ENCODE data around the gene PRPF19.

Gene PRPF19

DNA sequence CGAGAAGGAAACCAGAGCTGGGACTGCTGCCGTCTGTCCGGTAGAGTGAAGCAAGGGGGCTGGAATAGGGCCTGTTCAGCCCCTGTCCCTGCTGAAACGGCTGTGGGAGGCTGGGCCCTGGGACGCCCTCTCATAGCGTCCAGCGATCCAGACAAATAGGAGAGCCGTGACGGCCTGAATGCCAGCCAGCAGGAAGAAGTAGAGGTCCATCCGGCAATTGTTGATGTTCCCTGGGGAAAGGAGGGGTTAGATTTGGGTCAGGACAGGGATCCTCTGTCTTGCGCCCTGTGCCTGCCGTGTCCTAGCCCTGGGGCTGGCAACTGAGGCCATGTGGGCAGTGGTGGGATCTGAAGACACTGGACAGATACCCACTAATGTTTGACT is 30.8 kb upstream of the PRPF19 start:
- no peak for DNase-seq

DNA sequence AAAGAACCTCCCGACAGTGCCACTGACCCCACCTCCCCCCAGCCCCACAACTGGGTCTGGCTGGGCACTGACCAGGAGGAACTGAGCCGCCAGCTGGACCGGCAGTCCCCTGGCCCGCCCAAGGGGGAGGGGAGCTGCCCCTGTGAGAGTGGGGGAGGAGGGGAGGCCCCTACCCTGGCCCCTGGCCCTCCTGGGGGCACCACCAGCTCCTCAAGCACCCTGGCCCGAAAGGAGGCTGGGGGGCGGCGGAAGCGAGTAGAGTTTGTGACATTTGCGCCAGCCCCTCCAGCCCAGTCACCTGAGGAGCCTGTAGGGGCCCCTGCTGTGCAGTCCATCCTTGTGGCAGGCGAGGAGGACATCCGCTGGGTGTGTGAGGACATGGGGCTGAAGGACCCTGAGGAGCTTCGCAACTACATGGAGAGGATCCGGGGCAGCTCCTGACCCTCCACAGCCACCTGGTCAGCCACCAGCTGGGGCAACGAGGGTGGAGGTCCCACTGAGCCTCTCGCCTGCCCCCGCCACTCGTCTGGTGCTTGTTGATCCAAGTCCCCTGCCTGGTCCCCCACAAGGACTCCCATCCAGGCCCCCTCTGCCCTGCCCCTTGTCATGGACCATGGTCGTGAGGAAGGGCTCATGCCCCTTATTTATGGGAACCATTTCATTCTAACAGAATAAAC is 30.2 kb upstream of the PRPF19 start:
- DNase-seq: no peak

DNA sequence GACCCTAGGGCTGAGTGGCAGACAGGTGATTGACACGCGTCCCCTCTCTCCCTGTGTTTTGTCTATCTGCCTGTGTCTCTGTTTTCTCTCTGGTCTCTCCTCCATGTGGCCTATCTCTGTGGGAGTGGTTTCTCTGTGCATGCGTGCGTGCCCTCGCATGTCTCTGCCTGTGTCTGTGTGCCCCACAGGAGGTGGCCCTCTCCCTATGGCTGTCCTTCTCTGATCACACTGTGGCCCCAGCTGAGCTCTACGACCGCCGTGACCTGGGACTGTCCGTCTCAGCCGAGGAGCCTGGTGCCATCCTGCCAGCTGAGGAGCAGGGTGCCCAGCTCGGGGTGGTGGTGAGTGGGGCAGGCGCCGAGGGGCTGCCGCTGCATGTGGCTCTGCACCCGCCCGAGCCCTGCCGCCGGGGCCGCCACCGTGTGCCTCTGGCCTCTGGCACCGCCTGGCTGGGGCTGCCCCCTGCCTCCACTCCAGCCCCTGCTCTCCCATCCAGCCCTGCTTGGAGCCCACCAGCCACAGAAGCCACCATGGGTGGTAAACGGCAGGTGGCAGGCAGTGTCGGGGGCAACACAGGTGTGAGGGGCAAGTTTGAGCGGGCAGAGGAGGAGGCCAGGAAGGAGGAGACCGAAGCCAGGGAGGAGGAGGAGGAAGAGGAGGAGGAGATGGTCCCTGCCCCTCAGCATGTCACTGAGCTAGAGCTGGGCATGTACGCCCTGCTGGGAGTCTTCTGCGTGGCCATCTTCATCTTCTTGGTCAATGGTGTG is 29.5 kb upstream of the PRPF19 start:
- no peak for DNase-seq

DNA sequence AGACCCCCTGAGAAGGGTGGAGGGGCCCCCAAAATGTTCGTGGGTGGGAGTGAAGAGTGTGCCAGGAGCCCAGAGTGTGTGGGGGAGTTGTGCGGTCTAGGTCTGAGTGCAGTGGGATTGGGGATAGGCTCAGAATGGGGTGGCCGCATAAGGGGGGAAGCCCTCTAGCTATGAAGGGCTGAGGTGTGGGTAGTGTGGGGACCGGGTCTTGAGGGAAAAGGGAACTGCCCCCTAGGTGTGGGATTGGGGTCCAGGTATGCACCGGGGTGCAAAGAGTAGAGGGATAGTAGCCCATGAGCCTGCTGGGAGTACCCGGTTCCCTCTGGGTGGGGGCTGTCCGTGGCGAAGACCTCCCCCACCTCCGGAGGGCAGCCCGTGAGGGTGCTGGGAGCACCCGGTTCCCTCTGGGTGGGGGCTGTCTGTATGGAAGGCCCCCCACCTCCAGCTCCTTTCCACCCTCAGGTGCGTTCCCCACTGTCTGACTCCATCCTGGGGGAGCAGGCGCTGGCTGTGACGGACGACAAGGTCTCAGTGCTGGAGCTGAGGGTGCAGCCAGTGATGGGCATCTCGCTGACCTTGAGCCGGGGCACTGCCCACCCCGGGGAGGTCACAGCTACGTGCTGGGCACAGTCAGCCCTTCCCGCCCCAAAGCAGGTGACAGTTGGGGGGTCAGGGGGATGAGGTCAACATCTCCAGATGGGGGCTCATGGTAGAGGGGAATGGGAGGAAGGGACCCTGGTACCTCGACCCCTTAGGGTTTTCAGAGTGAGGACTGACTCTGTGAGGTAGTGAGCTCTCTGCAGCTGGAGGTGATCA is 28.6 kb upstream of the PRPF19 start:
- DNase-seq: no peak

DNA sequence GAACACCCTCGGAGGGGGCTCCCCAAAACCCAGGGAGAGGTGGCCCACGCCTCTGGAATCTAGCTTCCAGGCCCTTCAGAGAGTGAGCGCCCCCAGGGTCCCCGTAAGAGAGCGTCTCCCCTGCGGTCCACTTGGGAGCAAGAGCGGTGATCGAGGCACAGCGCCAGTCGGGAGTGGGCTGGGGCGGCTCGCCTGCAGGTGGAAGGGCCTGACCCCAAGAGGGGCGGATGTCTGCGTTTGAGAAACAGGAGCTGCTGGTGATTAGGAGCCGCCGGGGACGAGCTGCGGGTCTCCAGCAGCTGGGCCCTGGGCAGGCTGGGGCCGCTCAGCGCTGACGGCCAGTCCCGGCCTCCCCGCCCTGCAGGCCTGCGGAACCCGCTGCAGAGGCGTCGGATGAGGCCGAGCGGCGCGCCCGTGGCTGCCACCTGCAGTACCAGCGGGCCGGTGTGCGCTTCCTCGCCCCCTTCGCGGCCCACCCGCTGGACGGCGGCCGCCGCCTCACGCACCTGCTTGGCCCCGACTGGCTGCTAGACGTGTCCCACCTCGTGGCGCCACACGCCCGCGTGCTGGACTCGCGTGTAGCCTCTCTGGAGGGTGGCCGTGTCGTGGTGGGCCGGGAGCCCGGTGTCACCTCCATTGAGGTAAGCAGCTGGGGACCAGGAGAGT is 27.9 kb upstream of the PRPF19 start:
- DNase-seq: no peak

DNA sequence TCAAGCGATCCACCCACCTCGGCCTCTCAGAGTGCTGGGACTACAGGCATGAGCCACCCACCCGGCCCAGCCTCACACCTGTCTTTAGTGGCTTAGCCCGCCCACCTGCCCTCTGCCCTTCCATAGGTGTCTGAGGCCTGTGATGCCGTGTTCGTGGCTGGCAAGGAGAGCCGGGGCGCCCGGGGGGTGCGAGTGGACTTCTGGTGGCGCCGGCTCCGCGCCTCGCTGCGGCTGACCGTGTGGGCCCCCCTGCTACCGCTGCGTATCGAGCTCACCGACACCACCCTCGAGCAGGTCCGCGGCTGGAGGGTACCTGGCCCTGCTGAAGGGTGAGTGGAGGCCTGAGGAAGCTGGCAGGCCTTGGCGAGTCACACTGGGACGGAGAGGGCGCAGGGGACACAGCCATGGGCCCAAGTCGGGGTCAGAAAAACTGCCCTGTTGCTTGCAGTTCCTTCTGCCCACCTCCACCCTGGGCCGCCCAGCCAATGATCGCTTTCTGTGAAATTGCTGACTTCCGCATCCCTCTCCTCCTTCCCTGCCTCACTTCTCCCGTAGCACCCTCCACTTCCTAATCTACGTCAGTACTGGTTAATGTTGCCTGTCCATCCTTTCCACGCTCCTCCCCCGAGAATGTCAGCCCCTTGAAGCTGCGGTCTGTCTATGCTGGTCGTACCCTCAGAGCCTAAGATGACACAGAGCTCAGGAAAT is 27.2 kb upstream of the PRPF19 start:
- no peak for DNase-seq

DNA sequence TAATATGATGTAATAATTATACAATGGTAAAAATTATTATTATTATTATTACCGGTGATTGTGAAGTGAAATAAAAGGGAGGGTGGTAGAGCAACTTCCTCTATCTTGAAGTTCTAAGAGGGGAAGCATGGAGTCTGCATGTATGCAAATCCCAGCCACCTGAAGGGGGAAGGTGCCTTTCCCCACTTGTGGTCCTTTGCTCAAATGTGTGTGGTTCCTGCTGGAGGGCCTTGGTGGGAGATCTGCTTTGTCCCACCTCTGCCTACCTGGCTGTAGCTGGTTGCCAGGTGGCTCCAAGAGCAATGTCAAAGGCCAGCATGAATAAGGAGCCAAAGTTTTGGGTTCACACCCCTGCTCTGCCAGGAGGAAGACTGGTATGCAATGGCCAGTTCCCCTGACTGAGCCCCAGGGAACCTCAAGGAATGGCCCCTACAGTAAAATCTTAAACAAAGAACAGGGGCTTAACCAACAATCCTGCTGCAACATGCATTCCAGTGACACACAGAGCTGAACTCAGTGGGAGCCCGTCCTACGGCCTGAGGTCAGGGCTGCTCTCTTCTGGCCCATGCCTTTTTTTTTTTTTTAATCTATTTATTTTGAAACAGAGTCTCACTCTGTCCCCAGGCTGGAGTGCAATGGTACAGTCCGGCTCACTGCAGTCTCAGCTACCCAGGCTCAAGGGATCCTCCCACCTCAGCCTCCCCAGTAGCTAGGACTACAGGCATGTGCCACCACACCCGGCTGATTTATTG is 26.4 kb upstream of the PRPF19 start:
- DNase-seq: no peak

DNA sequence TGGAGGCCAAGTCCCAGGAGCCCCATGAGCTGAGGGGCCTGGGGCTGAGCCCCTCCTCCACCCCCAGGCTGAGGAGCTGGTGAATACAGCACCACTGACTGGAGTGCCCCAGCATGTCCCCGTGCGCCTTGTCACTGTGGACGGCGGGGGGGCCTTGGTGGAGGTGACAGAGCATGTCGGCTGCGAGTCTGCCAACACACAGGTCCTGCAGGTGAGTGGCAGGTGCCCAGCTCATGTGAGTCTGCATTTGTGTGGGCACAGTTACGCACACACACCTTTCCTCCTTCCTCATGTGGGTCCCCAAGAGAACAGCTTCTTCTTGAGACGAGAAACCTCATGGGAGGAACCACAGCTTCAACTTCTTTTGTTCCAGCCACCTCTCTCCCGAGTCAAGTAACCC is 25.5 kb upstream of the PRPF19 start:
- no peak for DNase-seq

DNA sequence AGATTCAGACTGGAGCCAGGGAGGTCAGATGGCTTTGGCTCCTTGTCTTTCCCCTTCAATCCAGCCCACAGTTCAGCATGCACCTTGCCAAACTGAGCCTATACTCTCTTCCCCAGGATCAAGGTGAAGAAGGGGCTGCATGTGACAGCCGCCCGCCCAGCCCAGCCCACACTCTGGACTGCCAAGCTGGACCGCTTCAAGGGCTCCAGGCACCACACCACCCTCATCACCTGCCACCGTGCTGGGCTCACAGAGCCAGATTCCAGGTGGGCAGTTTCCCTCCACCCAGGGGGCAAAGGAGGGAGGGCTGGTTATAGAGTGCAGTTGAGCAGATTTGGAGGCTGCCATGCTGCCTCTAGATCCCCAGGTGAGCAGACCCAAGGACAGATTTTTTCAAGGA is 24.0 kb upstream of the PRPF19 start:
- DNase-seq: no peak

DNA sequence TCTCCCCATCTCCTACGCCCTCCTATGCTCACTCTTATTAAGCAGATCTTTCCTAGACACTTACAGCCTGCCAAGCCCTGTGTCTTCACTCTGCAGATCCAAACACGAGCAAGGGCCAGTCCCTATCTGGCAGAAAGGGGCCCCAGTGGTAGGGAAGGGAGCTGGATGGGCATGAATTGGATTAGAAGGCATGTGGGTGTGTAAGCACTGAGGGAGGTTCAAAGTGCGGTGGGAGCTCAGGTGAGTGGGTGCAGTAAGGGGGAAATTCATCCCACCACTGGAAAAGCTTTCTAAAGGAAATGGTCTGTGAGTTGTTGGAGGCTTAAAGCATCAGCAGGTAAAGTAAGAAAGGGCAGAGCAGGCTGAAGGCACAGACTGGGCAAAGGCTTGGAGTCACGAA is 23.4 kb upstream of the PRPF19 start:
- DNase-seq: no peak

DNA sequence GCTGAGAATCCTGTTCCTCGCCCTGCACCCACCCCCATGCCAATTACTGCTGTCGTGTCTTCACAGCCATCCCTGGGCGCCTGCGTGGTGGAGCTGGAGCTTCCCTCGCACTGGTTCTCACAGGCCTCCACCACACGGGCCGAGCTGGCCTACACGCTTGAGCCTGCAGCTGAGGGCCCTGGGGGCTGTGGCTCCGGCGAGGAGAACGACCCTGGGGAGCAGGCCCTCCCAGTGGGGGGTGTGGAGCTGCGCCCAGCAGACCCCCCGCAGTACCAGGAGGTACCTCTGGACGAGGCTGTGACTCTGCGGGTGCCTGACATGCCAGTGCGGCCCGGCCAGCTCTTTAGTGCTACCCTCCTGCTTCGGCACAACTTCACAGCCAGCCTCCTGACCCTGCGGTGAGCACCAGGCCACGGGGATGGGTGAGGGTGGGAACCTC is 22.2 kb upstream of the PRPF19 start:
- DNase-seq: no peak

DNA sequence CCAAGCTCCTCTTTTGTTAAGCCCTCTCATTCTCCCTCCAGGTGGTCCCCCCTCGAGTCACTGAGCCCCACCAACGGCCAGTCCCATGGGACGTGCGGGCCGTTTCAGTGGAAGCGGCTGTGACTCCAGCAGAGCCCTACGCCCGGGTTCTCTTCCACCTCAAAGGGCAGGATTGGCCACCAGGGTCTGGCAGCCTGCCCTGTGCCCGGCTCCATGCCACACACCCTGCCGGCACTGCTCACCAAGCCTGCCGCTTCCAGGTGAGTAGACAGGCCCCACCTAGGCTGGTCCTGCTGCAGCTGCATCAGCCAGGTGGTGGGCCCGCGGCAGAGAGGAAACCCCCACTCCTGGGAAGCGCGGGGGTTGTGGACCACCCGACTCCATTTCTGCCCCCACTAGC is 21.2 kb upstream of the PRPF19 start:
- DNase-seq: no peak

DNA sequence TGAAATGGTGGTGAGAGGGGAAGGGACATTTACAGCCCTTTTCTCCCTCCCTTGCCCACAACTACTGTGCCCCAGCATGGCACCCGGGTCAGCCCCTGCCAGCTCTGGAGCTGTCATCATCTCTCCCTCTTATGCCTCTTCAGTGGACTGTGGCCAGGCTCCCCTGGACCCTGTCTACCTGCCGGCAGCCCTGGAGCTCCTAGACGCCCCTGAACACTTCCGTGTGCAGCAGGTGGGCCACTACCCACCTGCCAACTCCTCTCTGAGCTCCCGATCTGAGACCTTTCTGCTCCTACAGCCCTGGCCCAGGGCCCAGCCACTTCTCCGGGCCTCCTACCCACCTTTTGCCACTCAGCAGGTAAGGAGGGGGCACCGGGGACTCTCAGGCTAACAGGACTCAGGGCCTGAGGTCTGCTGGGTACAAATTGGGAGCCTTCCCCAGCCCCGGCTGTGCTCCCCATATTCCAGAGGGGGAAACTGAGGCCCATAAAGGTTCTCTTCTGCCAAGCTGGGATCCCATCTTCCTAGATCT is 20.7 kb upstream of the PRPF19 start:
- no peak for DNase-seq

DNA sequence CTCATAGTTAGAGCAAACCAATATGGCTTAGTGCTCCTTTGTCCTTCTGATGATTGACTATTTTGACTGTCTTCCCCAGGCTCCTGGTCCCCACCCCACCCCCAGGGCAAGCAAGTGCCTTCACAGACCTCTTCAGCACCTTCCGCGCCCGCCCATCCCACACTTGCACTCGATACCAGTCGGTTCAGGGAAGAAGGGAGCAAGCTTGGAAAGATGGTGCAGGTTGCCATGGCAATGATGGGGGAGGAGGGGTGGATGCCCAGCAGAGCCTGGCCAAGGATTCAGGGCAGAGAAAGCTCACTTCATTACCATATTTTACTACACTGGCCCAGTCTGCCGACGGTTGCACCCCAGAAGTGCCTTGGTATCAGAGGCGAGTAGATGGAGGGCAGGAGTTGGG is 20.1 kb upstream of the PRPF19 start:
- DNase-seq: no peak

DNA sequence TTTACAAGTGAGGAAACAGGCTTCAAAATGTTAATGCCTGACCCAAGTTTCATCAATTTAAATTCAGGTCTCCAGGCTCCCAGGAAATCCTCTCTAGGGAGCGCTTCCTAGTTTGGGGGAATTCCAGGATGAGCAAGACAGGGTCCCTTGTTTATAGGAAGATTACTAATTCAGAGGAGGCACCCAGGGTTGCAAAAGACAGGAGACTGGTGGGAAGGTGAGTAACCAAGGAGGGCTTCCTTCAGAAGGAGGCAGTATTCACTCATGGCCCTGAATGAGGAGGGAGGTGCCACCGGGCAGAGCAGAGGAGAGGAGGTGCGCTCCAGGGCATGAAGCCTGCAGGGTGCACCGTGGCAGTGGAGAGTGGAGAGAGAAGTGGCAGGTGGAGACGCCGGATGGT is 19.5 kb upstream of the PRPF19 start:
- DNase-seq: no peak

DNA sequence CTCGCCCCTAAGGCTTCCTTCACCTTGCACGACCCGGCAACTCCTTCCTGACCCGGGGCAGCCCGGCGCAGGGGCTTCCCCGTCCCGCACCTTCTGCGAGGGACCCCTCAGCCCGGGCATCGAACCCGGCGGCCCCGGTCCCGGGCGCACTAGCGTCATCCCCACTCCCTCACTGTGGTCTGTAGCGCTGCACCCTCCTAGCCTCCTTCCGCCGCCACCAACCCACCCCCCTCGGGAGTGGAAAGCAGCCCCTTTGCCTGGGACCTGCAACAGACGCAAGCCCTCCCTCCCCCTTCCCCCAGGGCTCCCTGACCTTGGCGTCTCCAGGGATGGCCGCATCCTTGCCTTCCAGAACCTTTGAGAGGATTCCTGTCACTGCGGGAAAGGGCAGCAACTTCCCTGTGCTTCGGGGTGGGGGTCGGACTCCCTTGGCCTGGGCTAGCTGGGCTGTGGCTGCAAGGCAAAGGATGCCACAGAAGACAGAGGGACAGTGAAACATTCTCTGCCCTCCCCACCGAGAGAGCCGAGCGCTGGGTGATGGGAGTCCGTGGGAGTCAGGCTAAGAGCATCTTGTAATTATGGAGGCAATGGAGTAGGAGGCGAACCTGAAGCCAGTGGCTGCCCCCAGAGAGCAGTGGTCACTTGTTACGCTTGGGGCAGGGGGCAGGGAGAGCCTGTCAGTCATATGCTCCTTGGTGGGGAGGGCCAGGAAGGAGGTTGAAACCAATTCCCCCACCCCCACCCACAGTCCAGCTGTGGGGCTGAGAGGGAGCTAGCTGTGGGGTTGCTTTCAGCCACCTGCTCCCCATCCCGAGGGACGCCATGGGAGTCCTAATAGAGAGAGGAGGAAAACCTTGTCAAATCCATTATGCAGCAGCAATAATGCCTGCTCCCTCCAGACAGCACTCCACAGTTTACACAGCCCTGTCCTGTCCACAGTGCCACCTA is 18.8 kb upstream of the PRPF19 start:
- DNase-seq: peak; percentile 81

DNA sequence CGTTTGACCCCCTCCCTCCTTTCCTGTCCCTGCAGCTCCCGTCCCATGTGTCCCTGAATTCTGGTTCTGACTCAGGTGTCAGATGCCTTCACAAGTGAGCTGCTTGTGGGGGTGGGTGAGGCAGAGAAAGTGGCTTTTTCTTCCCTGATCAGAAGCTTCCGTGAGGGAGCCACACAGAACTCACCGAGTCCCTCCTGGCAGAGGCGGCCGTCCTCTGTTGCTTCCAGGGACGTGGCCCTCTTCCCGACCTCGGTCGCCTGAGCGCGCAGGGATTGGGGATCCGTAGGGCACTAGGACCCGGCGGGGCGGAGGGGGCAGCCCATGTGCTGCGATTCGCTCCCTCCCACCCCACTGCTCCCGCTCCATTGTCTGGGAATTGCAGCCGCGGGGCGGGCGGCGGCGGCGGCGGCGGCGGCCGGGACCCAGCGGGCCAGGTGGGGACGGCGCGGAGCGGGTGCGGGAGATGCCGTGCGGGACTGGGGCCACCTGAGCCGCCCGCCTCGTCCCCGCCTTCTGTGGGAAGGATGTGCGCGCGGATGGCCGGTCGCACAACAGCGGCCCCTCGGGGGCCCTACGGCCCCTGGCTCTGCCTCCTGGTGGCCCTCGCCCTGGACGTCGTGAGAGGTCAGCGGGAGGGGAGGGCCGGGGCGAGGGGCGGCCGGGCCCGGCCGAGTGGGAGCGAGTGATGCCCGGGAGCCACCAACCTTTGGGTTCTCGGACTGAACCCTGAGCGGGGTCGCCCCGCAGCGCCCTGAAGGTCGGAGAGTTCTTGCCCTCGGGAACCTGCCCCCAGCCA is 17.9 kb upstream of the PRPF19 start, which contains the start of gene TMEM132A:
TSS of gene TMEM132A (plus strand) at position 351 of the 796 bp plus-strand sequence. CDS start at position 525, 174 bp downstream.
- peak; percentile 82 for DNase-seq

DNA sequence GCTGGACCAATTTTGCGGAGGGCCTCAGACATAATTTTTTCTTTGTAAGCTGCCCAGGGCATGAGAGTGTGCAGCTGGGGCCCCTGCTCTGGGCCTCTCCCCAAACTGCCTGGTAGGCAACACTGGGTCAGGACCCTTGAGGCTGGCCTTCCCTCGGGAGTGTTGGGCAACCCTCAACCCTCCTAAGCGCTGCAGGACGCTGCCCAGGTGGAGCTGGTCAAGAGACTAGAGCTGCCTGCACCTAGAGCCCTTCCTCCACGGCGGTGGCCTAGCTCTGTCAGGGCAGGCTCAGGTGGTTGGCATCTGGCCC is 17.4 kb upstream of the PRPF19 start:
- DNase-seq: no peak

DNA sequence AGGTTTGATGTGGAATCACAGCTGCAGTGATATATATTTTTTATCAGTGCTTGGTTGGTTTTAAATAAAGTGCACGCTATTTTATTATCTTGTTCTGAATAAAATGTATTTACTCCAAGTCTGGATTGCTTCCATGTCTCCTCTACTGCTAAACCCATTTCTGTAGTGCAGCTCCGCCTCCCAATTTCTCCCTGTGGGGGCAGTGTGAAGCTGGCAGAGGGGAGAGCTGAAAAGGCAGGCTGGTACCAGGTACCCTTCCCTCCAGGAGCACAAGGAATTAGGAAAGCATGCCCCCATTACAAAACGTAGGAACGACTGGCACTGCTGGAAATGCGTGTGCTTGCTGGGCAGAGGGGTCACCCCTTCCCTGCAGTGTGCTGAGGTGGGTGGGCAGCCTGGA is 16.9 kb upstream of the PRPF19 start:
- DNase-seq: peak; percentile 38

DNA sequence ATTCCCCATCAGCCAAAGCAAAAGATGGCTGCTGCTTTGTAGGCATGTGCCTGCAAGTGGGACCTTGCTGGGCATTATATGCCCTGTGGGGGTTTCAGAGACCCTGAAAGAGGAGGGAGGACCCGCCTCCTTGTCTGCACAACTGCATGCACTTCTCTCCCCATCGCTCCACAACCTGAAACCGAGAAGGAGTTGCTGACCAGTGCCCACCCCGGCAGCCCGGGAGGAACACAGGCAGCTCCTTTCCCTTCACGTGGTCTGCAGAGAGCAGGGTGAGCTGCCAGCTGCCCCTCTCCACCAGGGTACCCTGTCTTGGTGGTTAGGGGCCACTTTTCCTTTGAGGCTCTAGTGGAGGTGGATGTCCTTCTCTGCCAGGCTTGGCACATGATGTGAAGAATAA is 16.5 kb upstream of the PRPF19 start:
- DNase-seq: no peak
